ENCODE measurements around the gene SYNPO2. TPM values are rescaled to one million over a fixed set of nuclear protein-coding genes. Genes with fewer than 3 reads are reported as not detected.
"Not testable (repeated sequence)": the region's sequence is repeated elsewhere in the genome, so short reads cannot be mapped to it uniquely, and the experiment has no call there.

SYNPO2 gene
- total and polyA plus RNA-seq, 2 donors (not counting 1 experiment from before 2014, with no cell fraction given) = 40.1 to 71.7 TPM

- Histone ChIP-seq H3K79me2 (ENCODE audit: control insufficient read depth, insufficient read depth, low read length) (no peaks in the 10 kb centered on the region), H4K20me1 (ENCODE audit: control insufficient read depth, extremely low read depth, insufficient read depth, low read length) (no peaks in the 10 kb centered on the region), H3K4me2 (ENCODE audit: extremely low read depth, insufficient read depth, low read length) (no peak overlapping the region), H3K4me1 (ENCODE audit: control insufficient read depth, extremely low read depth, insufficient read depth, low read length) (no peaks in the 10 kb centered on the region), H3K27me3 (ENCODE audit: control insufficient read depth, insufficient read depth, low read length) (no peaks in the 10 kb centered on the region), H3K9me3 (ENCODE audit: control insufficient read depth, insufficient read depth, low read depth, low read length) (no peaks in the 10 kb centered on the region), H3K27ac (ENCODE audit: insufficient read depth, low read length) (no peak overlapping the region), H3K9ac (ENCODE audit: insufficient read depth, low read length) (no peak overlapping the region), H3K36me3 (ENCODE audit: control insufficient read depth, insufficient read depth, low read length) (no peaks in the 10 kb centered on the region), H2AFZ (ENCODE audit: low read length) (no peak overlapping the region), H3K4me3 (replicated peaks in 1 of 4; ENCODE audit: control extremely low read depth in 1 of 4, insufficient read depth in 1 of 4, low read depth in 3 of 4, low read length in 4 of 4) (no peak overlapping the region)
- DNase-seq (ENCODE audit: low read depth in 2 of 2) = no peak
- TF ChIP-seq EZH2 (IDR thresholded peaks at IDR 0.05; ENCODE audit: low read length, missing control alignments) = no peak
- TF ChIP-seq CTCF (conservative IDR thresholded peaks at IDR 0.05 in 1 of 2, IDR thresholded peaks at IDR 0.05 in 1 of 2; ENCODE audit: low read depth in 1 of 2, low read length in 2 of 2) = no peak
These were observed 165.3 kb downstream of the SYNPO2 start for GRCh38 chr4:119053997-119054396.

GRCh38 chr4:119057417-119057816, 168.8 kb downstream of the SYNPO2 start:
- Histone ChIP-seq H2AFZ (ENCODE audit: low read length) (no peak overlapping the region), H3K4me1 (ENCODE audit: control insufficient read depth, extremely low read depth, insufficient read depth, low read length) (no peaks in the 10 kb centered on the region), H3K36me3 (ENCODE audit: control insufficient read depth, insufficient read depth, low read length) (no peaks in the 10 kb centered on the region), H3K27me3 (ENCODE audit: control insufficient read depth, insufficient read depth, low read length) (no peaks in the 10 kb centered on the region), H4K20me1 (ENCODE audit: control insufficient read depth, extremely low read depth, insufficient read depth, low read length) (no peaks in the 10 kb centered on the region), H3K9me3 (ENCODE audit: control insufficient read depth, insufficient read depth, low read depth, low read length) (no peaks in the 10 kb centered on the region), H3K4me2 (ENCODE audit: extremely low read depth, insufficient read depth, low read length) (no peak overlapping the region), H3K9ac (ENCODE audit: insufficient read depth, low read length) (no peak overlapping the region), H3K27ac (ENCODE audit: insufficient read depth, low read length) (no peak overlapping the region), H3K4me3 (replicated peaks in 1 of 4; ENCODE audit: control extremely low read depth in 1 of 4, insufficient read depth in 1 of 4, low read depth in 3 of 4, low read length in 4 of 4) (no peak overlapping the region), H3K79me2 (ENCODE audit: control insufficient read depth, insufficient read depth, low read length) (no peaks in the 10 kb centered on the region)
- TF ChIP-seq EZH2 (IDR thresholded peaks at IDR 0.05; ENCODE audit: low read length, missing control alignments) (no peak), CTCF (conservative IDR thresholded peaks at IDR 0.05 in 1 of 2, IDR thresholded peaks at IDR 0.05 in 1 of 2; ENCODE audit: low read depth in 1 of 2, low read length in 2 of 2) (no peak)
- DNase-seq (ENCODE audit: low read depth in 2 of 2) = no peak

GRCh38 chr4:119059221-119059620, 170.6 kb downstream of the SYNPO2 start:
- no peak overlapping the region for H3K9ac ChIP-seq (ENCODE audit: insufficient read depth, low read length)
- no peaks in the 10 kb centered on the region for H4K20me1 ChIP-seq (ENCODE audit: control insufficient read depth, extremely low read depth, insufficient read depth, low read length)
- DNase-seq (ENCODE audit: low read depth in 2 of 2) = no peak
- no peak overlapping the region for H2AFZ ChIP-seq (ENCODE audit: low read length)
- H3K4me3 ChIP-seq (replicated peaks in 1 of 4; ENCODE audit: control extremely low read depth in 1 of 4, insufficient read depth in 1 of 4, low read depth in 3 of 4, low read length in 4 of 4) = no peak overlapping the region
- no peaks in the 10 kb centered on the region for H3K79me2 ChIP-seq (ENCODE audit: control insufficient read depth, insufficient read depth, low read length)
- H3K27ac ChIP-seq (ENCODE audit: insufficient read depth, low read length) = no peak overlapping the region
- no peaks in the 10 kb centered on the region for H3K9me3 ChIP-seq (ENCODE audit: control insufficient read depth, insufficient read depth, low read depth, low read length)
- H3K36me3 ChIP-seq (ENCODE audit: control insufficient read depth, insufficient read depth, low read length) = no peaks in the 10 kb centered on the region
- no peak overlapping the region for H3K4me2 ChIP-seq (ENCODE audit: extremely low read depth, insufficient read depth, low read length)
- TF ChIP-seq EZH2 (IDR thresholded peaks at IDR 0.05; ENCODE audit: low read length, missing control alignments) (no peak), CTCF (conservative IDR thresholded peaks at IDR 0.05 in 1 of 2, IDR thresholded peaks at IDR 0.05 in 1 of 2; ENCODE audit: low read depth in 1 of 2, low read length in 2 of 2) (no peak)
- H3K27me3 ChIP-seq (ENCODE audit: control insufficient read depth, insufficient read depth, low read length) = no peaks in the 10 kb centered on the region
- no peaks in the 10 kb centered on the region for H3K4me1 ChIP-seq (ENCODE audit: control insufficient read depth, extremely low read depth, insufficient read depth, low read length)

GRCh38 chr4:119067125-119067524, 178.5 kb downstream of the SYNPO2 start:
- DNase-seq (ENCODE audit: low read depth in 2 of 2); H3K9ac ChIP-seq (ENCODE audit: insufficient read depth, low read length); H3K4me3 ChIP-seq (replicated peaks in 1 of 4; ENCODE audit: control extremely low read depth in 1 of 4, insufficient read depth in 1 of 4, low read depth in 3 of 4, low read length in 4 of 4); H3K27me3 ChIP-seq (ENCODE audit: control insufficient read depth, insufficient read depth, low read length); H3K79me2 ChIP-seq (ENCODE audit: control insufficient read depth, insufficient read depth, low read length); H3K4me1 ChIP-seq (ENCODE audit: control insufficient read depth, extremely low read depth, insufficient read depth, low read length); H3K36me3 ChIP-seq (ENCODE audit: control insufficient read depth, insufficient read depth, low read length); H2AFZ ChIP-seq (ENCODE audit: low read length); H3K9me3 ChIP-seq (ENCODE audit: control insufficient read depth, insufficient read depth, low read depth, low read length); H4K20me1 ChIP-seq (ENCODE audit: control insufficient read depth, extremely low read depth, insufficient read depth, low read length); H3K27ac ChIP-seq (ENCODE audit: insufficient read depth, low read length); H3K4me2 ChIP-seq (ENCODE audit: extremely low read depth, insufficient read depth, low read length): not testable (repeated sequence)

GRCh38 chr4:119067670-119068360, 179.2 kb downstream of the SYNPO2 start:
- H3K9ac ChIP-seq (ENCODE audit: insufficient read depth, low read length); H3K4me3 ChIP-seq (replicated peaks in 1 of 4; ENCODE audit: control extremely low read depth in 1 of 4, insufficient read depth in 1 of 4, low read depth in 3 of 4, low read length in 4 of 4); H3K4me1 ChIP-seq (ENCODE audit: control insufficient read depth, extremely low read depth, insufficient read depth, low read length); H3K27ac ChIP-seq (ENCODE audit: insufficient read depth, low read length); H3K4me2 ChIP-seq (ENCODE audit: extremely low read depth, insufficient read depth, low read length); H3K36me3 ChIP-seq (ENCODE audit: control insufficient read depth, insufficient read depth, low read length); H3K27me3 ChIP-seq (ENCODE audit: control insufficient read depth, insufficient read depth, low read length); H3K79me2 ChIP-seq (ENCODE audit: control insufficient read depth, insufficient read depth, low read length); H3K9me3 ChIP-seq (ENCODE audit: control insufficient read depth, insufficient read depth, low read depth, low read length); H4K20me1 ChIP-seq (ENCODE audit: control insufficient read depth, extremely low read depth, insufficient read depth, low read length); DNase-seq (ENCODE audit: low read depth in 2 of 2); H2AFZ ChIP-seq (ENCODE audit: low read length): not testable (repeated sequence)

Measured in fibroblast of lung (primary cell).